ENCODE data around the gene DAB2IP.
"Not testable (repeated sequence)": the region's sequence is repeated elsewhere in the genome, so short reads cannot be mapped to it uniquely, and the experiment has no call there.

Gene DAB2IP

DNA sequence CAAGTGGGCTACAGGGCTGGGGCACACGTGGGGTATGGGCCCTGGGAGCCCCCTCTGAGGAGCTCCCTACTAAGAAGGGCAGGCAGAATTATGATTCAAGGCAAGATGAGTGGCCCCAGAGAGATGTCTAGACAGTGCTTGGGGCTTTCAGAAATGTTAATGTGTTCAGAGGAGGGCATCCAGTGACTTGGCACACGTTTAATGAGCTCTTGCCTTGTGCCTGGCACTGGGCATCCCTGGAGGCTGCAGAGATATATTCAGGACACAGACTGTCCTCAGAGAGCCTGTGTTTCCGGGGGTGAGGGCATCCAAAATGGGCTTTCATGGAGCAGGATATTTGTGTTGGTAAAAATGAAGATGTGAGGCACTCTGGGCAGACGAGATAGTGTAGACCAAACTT lies 25.4 kb upstream of the DAB2IP start:
- DNase-seq: no peak

DNA sequence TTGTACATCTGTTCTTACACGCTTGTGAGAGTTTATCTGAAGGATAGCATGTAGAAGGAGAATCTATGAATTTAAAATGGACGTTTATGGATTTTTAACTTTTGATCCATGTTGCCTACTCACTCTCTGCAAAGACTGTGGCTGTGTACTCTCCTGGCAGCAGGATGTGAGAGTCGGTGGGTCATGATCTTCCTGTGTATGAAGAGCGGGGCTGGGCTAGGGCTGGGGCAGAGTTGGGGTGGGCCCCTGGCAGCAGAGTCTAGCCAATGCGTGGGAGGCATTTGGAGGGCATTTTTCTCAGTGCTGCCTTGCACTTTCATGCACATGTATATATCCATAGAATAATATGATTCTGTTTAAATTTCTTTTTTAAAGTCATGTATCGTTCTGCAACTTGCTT lies 24.0 kb upstream of the DAB2IP start:
- DNase-seq: no peak

GRCh38 chr9:121628401-121628800 lies 23.0 kb upstream of the DAB2IP start:
- DNase-seq: no peak

DNA sequence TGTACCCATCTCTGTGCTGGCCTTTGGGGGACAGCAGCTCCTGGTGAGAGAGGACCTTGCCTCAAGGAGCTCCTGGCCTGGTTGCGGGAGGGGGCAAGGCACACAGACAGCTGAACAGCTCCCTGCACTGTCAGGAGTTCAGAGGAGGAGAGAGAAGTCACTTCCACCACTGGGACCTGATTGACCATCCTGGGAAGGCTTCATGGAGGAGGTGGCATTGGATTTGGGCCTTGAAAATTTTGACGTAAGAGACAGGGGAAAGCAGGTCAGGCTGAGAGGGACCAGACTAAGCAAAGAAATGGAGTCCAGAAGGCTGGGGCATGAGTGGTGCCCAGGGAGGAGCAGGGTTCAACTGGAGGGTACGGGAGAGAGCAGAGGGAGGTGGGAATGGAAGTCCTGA lies 20.3 kb upstream of the DAB2IP start:
- DNase-seq: no peak

DNA sequence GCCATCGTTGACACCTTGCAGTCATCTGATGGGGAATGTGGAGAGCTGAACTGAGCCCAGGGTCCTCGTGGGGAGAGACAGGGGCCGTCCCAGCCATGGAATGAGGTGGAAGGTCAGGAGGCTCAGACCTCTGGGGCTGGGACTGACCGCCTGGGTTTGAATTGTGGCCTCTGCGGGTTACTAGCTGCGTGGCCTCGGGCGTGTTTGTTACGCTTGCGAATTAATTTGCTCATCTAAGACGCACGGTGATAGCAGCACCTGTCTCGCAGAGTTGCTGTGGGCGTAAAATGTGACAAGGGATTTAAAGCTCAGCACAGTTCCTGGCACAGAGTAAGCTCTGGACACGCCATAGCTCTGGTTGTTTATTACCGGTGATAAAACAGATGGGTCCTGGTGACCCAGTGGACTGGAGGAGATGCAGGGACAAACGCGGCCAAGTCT lies 19.4 kb upstream of the DAB2IP start:
- no peak for DNase-seq

DNA sequence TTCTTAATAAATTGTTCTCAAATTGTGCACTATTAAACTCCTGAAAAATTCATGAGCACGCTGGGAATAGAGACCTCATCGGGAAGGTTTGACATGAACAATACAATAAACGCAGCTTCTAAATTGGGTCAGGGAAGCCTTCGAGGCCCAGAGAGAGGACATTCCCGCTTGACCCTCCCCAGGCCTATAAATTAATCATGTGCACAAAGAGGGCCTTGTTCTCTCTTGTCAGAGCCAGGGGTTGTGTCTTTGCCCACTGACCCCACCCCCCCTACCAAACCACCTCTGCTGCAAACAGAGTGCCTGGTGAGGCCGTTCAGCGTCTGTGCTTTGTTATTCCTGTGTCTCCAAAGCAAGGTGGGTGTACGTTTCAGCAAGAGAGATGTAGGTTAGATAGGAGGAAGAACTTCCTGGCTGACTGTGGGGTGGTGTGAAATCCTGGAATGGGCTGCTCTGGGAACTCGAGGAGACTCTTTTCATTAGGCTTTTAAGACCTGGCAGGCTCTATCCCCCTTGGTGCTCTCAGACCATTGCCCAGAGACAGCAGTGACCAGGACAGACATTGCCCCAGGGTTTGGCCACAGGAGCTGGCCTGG lies 18.2 kb upstream of the DAB2IP start:
- no peak for DNase-seq

GRCh38 chr9:121633736-121634135 lies 17.7 kb upstream of the DAB2IP start:
- DNase-seq: no peak

DNA sequence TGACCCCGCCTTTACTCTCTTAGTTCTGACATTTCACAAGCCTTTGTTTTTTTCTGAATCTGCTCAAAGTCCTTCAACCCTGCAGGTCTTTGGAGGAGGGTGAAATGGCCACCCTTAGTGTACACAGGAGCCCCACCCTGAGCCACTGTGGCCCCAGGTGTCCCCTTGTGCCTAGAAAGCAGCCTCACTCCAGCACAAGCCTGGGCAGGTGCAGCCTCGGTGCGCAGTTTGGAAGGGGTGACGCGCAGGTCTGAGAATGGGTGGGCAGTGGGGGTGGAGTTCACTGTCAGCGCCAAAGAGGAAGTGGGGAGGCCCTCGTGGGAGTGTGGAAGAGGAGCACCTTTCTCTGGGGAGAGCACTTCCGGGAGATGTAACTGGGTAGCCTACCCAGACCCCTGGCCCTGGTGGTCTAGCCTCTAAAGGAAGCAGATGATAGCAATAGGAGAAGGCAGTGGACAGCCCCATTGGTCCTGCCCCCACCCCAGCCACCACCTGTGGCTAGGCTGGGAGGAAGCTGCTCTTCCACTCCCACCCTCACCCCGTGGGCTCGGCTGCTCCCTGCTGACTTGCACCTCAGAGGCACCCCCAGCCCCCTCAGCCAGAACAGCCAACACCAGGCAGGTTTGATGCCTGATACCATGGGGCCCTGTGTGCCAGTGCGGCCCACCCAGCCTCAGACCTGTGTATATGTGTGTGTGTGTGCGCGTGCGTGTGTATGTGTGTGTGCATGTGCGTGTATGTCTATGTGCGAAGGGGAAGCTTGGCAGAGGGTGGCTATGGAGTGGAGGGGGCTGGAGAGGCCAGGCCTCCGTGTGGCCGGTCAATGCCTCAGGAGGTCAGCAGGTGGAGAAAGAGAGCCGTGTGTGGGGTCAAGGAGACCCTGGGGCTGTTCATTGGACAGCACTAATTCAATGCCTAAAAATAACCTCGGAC lies 16.8 kb upstream of the DAB2IP start:
- DNase-seq: no peak

- no peak for DNase-seq
Measured at GRCh38 chr9:121635300-121635876, 16.0 kb upstream of the DAB2IP start.

GRCh38 chr9:121636341-121636865 lies 15.0 kb upstream of the DAB2IP start:
- DNase-seq: no peak

DNA sequence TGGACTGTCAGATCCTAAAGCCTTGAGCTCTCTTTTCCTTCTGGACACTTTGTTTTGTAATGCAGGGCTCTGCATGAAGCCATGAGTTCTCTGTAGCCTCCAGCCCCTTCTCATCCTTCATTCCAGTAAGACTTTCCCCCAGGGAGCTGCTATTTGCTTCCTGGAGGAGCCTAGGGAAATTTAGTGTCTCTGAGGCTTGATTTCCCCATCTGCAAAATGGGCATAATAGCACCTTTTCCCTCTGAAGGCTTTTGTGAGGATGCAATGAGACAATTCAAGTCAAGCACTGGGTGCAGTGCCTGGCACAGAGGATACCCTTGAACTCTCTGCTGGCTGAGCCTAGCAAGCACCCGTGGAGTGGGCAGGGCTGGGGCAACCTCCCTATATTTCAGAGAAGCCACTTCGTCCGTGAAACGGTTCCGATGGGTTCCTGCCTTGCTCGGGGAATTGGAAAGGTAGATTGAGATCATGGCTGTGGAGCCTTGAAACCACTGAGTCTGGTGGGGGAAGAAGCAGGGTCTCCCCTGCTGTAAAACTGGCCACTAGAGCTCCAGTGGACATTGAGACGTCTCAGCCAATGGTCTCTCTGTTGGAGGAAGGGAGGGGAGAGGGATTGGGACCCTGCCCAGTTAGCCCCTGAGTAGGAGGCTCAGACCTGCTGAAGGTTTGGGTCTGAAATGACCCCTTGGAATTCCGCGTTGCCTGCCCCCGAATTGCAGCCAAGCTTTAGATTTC lies 14.3 kb upstream of the DAB2IP start:
- DNase-seq: no peak

GRCh38 chr9:121637713-121638220 lies 13.7 kb upstream of the DAB2IP start:
- peak; percentile 57 for DNase-seq

GRCh38 chr9:121638399-121638798 lies 13.0 kb upstream of the DAB2IP start:
- DNase-seq: no peak

- DNase-seq: no peak
Measured at GRCh38 chr9:121638901-121639592, 12.4 kb upstream of the DAB2IP start.

DNA sequence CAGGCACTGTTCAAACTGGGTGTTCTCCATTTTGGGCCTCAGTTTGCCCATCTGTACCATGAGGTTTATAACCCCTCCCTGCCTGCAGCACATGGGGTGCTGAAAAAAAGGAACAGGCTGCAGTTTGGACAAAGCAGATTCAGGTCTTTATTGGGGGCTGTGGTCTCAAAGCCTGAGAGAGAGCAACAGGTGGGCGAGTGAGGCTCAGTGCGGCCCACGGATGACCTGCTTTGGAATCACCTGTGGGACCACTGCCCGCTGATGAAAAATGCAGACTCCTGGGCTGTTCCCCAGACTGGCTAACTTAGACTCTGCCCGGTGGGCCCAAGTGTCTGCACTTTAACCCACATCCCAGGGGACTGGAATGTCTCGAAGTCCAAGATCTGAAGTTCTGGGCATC lies 11.8 kb upstream of the DAB2IP start:
- no peak for DNase-seq

GRCh38 chr9:121640076-121640475 lies 11.4 kb upstream of the DAB2IP start:
- no peak for DNase-seq

DNA sequence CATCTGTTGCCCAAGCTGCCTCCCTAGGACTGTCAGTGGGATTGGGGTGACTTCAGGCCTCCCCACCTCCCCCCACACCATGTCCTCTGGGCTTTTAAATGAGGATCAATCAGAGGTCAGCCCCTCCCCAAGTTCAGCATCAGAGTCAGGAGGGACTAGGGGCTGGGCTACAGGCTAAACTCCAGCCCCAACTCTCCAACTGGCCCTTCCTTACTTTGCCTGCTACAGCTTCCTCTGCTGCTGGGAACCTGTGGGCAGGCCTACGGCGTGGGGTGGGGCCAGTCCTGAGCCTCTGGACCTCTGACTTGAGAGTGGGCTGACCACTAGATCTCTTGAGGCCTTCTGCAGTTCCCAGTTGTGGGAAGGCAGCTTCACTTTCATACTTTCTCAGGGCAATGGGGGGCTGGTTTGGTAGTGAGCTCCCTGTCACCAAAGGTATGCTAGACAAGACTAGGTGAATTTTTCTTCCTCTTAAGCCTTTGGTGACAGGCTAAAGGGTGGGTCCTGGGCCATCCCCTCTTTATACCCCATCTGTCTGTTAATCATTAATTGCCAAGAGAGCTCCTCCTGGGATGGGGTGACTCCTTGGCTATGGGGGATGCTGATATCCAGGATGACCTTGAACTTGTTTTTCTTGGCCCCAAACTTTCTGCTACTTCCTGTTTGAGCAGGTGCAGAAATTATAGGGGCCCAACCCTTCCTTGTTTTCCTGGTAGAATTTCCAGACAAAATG lies 10.8 kb upstream of the DAB2IP start:
- DNase-seq: no peak

DNA sequence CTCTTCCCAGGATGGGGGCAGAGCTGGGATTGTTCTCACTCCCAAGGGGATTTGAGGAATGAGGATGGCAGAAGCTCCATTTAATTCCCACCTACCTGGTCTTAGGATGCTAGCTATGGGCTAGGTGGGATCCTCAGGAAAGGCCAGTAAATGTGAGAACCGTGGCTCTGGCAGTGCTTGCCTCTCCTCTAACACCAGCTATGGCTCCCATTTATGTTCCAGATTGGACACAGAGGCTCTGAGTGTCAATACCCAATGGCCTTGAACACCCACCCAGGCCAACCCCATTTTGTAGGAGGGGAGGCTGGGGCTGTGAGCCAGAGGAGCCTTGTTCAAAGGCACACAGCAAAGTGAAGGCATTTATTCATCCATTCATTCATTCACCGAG lies 10.2 kb upstream of the DAB2IP start:
- DNase-seq: no peak

DNA sequence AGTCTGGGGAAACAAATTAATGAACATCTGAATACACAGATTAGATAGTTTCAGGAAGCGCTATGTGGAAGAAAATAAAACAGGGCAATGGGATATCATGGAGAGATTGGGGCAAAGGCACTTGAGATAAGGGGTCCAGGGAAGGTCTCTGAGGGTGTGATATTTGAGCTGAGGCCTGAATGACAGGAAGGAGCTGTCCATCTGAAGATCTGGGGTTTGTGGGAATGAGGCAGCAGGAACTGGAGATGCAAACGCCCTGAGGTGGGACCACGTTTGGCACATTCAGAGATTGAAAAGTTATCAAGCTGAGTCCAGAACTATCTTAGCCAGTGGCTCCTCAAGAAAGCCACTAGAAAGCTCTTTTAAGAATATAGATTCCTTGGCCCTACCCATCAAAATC lies 8.7 kb upstream of the DAB2IP start:
- no peak for DNase-seq

DNA sequence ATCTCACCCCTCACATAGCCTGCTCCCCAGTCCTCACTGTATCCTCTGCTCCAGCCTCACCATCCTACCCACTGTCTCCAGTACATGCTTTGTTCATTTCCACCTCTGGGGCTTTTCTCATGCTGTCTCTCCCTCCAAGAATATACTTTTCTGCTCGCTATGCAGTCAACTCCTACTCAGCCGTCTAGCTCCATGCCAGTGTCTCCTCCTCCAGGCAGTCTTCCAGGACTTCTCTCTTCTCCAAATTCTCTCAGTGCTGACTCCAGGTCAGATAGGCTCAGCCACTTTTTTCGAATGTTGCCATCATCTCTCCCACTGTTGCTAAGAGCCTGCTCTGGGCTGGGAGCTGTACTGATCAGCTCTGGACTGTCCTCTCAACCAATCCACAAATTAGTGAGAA lies 8.0 kb upstream of the DAB2IP start:
- DNase-seq: no peak

DNA sequence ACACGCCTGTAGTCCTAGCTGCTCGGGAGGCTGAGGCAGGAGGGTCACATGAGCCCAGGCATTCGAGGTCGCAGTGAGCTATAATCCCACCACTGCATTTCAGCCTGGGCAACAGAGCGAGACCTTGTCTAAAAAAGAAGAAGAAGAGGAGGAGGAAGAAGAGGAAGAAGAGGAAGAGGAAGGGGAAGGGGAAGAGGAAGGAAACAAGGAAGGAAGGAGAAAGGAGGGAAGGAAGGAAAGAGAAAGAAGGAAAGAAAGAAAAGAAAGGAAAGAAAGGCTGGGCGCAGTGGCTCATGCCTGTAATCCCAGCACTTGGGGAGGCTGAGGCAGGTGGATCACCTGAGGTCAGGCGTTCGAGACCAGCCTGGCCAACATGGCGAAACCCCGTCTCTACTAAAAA lies 7.4 kb upstream of the DAB2IP start:
- not testable (repeated sequence) for DNase-seq

Measured in fibroblast of skin of back (primary cell).